Activated CD4-positive, CD25-positive, alpha-beta regulatory T cell treated with anti-CD3 and anti-CD28 coated beads, Interleukin-2, amount 50 U/mL, for 24 hours (primary cell): ENCODE data around the gene LTF.
A peak's percentile ranks its signal among the peaks of the same experiment; 100 is the strongest.

Experiments
- ATAC-seq, 2 donors: fragments of 150-1000 bp; cut with Tn5 transposase; one replicate each; pipeline ENCODE4 v1.10.0; 2021; ENCODE audit warnings: mild to moderate bottlenecking in 1 of 2, moderate library complexity in 1 of 2

LTF gene

GRCh38 chr3:46490338-46491084, 25.8 kb upstream of the LTF start:
- ATAC-seq = no peak

- ATAC-seq = no peak
These were observed 25.2 kb upstream of the LTF start for GRCh38 chr3:46489875-46490274.

GRCh38 chr3:46489381-46489780, 24.7 kb upstream of the LTF start:
- ATAC-seq = no peak

DNA sequence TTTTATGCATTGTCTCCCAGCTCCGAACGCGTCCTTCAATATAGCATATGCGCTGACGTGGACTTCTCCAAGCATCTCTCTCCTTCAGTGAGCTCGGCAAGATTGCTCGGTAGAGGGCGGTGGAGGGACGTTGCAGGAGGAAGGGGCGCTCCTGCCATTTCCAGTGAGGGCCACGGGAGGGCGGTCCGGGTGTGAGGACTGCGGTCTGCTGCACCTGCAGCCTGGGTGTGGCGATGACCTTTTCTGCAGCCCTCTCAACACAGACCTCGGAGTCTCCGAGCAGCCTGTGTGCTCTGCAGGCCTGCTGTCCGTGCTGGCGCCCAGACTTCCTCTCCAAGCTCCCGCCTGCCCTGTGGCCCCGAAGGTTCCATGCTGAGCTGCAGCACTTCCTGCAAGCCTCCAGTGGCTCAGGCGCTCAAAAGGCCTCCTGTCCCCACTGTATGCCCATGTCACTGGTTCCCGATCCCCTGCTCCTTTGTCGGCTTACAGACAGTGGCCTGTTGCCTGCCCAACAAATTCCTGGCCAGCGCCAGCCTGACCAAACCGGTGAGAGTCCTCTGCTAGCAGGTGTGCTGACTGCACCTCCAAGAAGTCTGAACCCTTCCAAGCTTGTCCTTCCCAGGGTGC, 24.1 kb upstream of the LTF start:
- ATAC-seq = peak; percentile 96

- ATAC-seq = no peak
These were observed 21.1 kb upstream of the LTF start for GRCh38 chr3:46485779-46486175.

- no peak for ATAC-seq
These were observed 20.4 kb upstream of the LTF start for GRCh38 chr3:46484911-46485778.

DNA sequence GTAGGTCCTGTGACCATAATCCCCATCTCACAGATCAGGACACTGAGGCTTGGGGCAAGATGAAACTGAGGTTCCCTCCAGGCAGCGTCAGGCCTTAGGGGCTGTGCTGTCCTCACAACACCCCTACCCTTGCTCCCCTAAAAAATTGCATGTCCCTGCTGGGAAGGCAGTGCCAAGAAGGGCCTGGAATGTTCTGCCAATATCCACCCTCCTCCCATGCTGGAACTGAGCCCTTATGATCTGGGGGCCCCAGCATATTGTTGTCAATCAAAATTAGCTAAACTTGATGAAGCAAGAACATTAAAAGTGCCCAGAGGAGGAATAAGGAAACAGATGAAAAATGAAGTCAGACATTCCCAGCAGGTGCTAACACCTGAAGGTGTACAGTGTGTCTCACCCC, 19.7 kb upstream of the LTF start:
- ATAC-seq = no peak

DNA sequence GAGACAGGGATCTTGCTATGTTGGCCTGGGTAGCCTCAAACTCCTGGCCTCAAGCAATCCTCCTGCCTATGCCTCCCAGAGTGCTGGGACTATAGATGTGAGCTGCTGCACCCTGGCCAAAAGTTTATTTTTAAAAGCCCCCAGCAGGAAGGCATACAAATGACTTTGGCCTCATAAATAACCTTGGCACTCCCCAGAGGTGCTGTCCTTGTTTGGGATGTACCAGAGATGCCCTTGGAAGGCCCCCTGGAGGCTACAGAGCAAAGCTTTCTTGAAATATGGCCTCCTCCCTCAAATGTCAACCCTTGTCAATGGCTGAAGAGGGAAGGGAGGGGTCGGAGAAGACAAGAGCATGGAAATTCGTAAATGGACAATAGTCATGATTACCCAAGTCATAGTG, 19.1 kb upstream of the LTF start:
- ATAC-seq = no peak

DNA sequence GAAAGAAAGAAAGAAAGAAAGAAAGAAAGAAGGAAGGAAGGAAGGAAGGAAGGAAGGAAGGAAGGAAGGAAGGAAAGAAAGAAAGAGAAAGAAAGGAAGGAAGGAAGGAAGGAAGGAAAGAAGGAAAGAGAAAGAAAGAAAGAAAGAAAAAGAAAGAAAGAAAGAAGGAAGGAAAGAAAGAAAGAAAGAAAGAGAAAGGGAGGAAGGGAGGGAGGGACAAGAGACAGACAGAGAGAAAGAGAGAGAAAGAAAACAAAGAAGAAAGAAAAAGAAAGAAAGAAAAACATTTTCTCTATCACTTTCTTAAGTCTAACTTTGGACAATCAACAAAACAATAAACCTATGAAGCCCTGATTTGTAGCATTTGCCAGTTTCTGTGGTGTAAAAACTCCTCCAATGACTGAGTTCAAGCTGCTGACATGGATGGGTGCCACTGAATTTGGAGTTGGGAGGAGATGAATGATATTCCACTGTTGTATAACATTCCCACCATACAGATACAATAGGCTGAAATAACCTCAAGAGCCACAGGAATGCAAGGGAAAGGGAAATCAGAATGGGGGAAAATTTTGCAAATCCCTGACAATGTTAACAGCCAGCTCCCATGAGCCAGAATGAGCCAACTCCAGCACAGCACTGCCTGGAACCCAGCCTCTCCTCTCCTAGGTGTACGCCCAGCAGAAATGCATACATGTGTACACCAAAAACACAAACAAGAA, 18.1 kb upstream of the LTF start:
- ATAC-seq = no peak

DNA sequence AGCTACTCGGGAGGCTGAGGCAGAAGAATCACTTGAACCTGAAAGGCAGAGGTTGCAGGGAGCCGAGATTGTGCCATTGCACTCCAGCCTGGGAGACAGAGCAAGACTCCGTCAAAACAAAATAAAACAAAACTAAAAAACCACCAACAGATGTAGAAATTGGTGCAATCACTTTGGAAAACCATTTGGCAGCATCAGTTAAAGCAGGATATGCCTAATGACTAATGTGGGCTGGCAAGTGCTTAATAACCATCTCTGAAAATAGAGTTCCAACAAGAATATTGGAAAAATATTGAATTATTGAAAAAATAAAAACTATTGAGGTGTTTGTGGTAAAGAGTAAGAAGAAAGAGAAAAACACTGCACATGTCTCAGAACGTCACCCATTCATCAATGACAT, 16.9 kb upstream of the LTF start:
- ATAC-seq = no peak

- no peak for ATAC-seq
These were observed 15.9 kb upstream of the LTF start for GRCh38 chr3:46480491-46481195.

GRCh38 chr3:46479696-46480095, 15.0 kb upstream of the LTF start:
- no peak for ATAC-seq

GRCh38 chr3:46479021-46479420, 14.3 kb upstream of the LTF start:
- no peak for ATAC-seq

DNA sequence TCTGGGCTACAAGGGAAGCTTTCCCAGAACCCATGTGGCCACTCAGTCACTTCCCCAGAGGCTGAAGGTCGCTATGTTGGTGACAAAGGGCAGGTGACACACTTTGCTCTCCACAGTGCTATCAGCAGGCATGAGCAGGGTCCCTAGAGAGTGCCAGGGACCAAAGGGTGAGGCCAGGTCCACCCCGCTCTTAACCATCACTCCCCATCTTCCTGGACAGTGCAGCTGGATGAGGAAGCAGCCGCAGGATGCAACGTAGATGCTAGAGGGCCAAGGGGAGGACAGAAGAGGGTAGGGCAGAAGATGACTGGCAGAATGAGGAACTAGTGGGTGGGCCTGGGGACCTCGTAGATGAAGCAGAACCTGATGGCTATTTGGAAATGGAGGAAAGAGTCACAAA, 13.6 kb upstream of the LTF start:
- no peak for ATAC-seq

- no peak for ATAC-seq
These were observed 13.1 kb upstream of the LTF start for GRCh38 chr3:46477756-46478155.

DNA sequence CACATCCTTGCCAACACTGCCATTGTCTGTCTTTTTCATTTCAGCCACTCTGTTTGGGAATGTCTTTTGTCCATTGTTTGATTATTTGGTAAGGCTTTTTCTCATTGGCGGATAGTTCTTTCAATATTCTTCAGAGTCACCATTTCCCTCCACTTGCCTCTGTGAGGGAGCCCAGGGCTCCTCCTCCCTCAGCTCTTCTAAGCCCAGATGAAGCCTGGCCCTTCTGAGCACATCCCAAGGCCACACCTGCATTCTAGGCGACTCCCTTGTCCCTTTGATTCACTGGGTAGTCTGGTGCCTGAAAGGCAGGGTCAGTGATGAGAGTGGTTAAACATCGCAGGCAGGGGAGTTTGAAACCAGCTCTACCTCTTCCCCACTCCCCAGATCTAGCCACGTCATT, 12.4 kb upstream of the LTF start:
- ATAC-seq = no peak

- ATAC-seq = no peak
These were observed 8.0 kb upstream of the LTF start for GRCh38 chr3:46472736-46473135.

- no peak for ATAC-seq
These were observed 6.7 kb upstream of the LTF start for GRCh38 chr3:46471371-46471914.

- ATAC-seq = no peak
These were observed 6.1 kb upstream of the LTF start for GRCh38 chr3:46470831-46471230.

- no peak for ATAC-seq
These were observed 5.1 kb upstream of the LTF start for GRCh38 chr3:46469680-46470357.
